ENCODE measurements around the gene CYP2W1. TPM values are rescaled to one million over a fixed set of nuclear protein-coding genes. Genes with fewer than 3 reads are reported as not detected.
"Not testable (repeated sequence)": the region's sequence is repeated elsewhere in the genome, so short reads cannot be mapped to it uniquely, and the experiment has no call there.

CYP2W1 gene, protein sequence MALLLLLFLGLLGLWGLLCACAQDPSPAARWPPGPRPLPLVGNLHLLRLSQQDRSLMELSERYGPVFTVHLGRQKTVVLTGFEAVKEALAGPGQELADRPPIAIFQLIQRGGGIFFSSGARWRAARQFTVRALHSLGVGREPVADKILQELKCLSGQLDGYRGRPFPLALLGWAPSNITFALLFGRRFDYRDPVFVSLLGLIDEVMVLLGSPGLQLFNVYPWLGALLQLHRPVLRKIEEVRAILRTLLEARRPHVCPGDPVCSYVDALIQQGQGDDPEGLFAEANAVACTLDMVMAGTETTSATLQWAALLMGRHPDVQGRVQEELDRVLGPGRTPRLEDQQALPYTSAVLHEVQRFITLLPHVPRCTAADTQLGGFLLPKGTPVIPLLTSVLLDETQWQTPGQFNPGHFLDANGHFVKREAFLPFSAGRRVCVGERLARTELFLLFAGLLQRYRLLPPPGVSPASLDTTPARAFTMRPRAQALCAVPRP
- total RNA-seq, result not detected
- long read RNA-seq, result 0 reads

DNA sequence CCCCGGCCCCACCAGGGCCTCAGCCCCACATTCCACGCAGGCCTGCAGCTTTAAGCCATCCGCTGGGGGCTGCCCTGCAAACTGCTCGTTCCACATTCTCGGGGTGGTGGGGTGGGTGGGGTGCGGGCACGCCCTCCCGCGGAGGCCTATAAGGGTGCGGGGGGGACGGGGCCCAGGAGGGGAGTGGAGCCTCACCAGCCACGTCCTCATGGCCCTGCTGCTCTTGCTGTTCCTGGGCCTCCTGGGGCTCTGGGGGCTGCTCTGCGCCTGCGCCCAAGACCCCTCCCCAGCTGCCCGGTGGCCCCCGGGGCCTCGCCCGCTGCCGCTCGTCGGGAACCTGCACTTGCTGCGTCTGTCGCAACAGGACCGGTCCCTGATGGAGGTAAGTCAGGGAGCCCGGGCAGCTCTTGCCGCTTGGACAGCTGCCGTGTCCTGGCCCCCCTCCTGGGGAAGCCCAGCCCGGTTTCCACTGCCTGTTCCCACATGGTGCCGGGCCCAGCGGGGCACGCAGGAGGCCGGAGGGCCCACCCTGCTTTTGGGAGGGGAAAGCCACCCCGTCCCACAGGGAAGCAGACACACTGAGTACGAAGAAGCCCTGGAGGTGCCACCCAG is at the start of gene CYP2W1:
Gene CYP2W1, plus strand, starts transcription at position 178 of the 612 bp plus-strand sequence. Its CDS starts 31 bp downstream, at position 209.
- ATAC-seq (ENCODE audit: poor library complexity) (no peak), DNase-seq (no peak)
- intact Hi-C loops (cut with DNase I), result no loop called here

DNA sequence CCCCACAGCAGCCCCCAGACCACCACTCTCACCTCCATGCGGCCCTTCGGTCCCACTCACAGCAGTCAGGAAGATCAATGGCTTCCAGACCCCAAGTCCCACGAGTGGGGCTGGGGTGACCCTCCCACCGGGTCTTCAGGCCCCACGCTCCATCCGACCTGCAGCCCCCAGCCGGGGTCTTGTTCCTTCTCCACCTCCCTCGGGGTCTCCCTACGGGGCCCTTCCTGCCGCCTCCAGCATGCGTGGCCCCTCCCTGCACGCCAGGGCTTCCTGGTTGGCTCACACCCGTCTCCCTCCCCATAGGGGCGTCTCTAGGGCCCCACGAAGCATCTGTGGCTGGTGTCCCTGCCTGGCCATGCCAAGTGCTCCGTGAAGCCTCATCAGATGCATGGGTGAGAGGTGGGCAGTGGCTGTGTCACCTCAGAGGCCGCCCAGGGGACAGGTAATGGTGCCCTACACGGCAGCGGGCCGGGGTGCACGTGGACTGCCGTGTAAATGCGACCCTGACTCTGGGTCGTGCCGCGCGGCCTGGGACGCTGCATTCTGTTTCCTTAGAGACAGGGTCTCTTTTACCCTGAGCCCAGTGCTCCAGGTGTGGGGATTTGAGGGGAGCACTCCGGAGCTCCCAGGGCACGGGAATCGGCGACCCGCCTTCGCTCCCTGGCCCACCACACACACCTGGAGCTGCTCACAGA is 48.4 kb upstream of the CYP2W1 start:
- ATAC-seq (ENCODE audit: poor library complexity) (no peak), DNase-seq (peak; percentile 38)
- intact Hi-C loops (cut with DNase I), result no loop called here

DNA sequence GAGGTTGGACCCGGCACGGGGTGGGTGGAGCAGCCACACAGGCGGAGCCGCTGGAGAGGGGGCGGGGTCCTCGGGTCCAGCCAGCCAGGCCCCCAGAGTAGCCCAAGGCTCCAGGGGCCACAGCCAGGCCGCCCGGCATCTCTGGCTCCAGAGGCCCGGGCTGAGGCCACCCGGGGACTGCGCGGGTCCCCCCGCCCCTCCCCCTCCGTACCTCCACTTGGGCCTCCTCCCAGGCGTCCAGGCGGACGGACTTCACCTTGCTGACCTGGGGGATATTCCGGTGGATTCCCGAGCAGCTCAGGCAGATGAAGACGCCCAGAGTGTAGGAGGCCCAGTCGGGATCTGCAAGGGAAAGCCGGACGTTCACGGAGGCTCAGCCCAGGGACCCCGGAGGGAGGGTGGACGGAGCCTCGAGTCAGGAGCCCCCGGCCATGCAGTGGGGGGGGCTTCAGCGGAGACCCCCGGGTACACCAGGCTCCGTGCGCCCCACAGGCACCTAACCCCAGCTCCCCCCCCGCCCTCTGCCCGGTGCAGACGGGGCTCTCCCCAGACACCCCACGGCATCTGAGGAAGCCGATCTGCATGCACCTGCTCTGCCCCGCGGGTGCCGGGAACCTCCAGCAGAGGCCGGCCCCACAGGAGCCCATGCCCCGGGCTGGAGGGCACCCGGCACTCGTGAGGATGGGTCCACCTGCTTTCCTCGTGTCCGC is 47.7 kb upstream of the CYP2W1 start:
- no peak for ATAC-seq (ENCODE audit: poor library complexity)
- intact Hi-C loops (cut with DNase I), result no loop called here
- peak; percentile 30 for DNase-seq

DNA sequence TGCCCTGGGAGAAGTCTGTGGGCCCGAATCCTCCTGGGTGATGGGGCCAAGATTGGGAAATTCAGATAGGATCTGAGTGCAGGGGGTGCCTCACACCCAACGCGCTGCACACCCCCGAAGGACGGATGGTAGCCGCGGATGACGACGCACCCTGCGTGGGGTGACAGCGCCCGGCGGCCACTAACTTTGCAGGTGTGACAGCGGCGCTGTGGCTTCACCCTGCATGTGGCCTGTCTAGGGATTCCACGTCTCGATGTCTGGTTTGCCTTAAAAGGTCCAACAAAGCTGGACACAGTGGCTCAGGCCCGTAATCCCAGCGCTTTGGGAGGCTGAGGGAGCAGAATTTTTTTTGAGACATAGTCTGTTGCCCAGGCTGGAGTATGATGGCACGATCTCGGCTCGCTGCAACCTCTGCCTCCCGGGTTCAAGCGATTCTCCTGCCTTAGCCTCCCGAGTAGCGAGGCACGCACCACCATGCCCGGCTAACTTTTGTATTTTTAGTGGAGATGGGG is 47.1 kb upstream of the CYP2W1 start:
- DNase-seq (peak; percentile 29), ATAC-seq (ENCODE audit: poor library complexity) (no peak)
- intact Hi-C loops (cut with DNase I), result no loop called here

DNA sequence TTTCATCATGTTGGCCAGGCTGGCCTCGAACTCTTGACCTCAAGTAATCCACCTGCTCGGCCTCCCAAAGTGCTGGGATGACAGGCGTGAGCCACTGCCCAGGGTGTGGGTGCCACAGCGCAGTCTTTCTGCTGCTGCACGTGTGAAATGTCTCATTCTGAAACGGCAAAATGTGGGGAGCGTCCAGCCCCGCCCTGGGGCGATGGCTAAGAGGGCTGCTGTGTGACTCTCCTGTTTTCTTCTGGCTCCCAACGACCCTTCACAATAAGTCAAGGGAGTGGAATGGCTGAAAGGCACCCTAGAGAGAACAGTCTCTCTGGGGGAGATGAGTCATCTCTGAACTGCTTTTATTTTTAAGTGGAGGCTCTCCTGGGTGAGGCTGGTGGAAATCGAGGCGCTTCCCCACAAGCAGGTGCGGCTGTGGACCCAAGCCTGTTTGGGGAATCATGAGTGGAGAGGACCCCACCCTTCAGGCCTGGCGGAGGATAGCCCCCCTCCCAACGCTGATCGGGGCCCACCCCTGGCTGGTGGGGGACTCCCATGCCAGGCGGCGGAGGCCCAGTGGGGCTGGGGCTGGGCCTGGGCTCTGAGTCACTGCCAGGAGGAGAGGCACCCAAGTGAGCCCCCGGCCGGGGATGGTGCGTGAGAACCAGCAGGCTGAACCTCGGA is 46.5 kb upstream of the CYP2W1 start:
- ATAC-seq (ENCODE audit: poor library complexity) (no peak), DNase-seq (peak; percentile 26)
- intact Hi-C loops (cut with DNase I), result no loop called here

DNA sequence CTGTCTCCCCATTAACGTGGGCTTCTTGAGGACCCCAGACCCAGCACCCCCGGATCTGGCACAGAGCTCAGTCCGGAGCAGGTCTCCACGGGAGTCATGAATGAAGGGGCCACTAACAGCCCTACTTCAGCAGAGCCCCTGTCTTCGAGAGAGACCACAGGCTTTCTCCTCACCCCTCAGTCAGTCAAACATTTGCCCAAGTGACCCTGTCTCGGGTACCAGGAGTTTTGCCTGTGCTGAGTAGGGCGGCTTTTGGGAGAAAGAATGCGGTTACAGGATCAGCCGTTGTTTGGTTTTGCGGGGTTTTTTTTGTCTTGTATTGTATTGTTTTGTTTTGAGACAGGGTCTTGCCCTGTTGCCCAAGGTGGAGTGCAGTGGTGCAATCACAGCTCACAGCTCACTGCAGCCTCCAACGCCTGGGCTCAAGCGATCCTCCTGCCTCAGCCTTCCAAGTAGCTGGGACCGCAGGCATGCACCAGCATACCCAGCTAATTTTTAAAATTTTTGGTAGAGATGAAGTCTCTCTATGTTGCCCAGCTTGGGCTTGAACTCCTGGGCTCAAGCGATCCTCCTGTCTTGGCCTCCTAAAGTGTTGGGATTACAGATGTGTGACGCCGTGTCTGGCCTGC is 45.0 kb upstream of the CYP2W1 start:
- intact Hi-C loops (cut with DNase I), result no loop called here
- no peak for ATAC-seq (ENCODE audit: poor library complexity)
- no peak for DNase-seq

DNA sequence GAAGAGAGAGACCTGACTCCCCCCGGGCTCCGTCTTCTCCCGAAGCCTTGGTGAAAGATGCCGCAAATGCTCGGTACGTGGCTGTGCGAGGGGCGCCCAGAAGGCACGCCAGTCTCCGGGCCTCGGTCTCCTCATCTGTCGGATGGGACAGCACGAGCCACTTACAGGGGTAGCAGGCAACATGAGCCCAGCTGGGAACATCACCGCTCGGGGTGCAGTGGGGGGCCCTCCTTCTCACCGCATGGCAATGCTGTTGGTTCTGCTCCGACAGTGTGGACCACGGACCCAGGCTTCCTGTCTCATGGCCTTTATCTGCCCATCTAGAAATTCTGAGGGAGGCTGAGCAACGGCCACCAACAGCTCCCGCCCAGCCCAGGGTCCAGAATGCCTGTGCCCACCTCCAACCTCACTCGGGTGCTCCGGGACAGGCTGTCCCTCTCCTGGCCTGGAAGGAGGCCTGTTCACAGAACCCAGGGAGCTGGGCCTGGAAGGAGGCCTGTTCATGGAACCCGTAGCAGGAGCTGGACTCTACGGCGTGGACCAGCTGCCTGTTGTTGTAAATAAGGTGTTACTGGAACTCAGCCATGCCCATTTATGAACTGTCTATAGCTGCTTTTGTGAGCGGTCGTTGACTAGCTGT is 44.3 kb upstream of the CYP2W1 start:
- intact Hi-C loops (cut with DNase I), result no loop called here
- ATAC-seq (ENCODE audit: poor library complexity), result no peak
- peak; percentile 30 for DNase-seq

DNA sequence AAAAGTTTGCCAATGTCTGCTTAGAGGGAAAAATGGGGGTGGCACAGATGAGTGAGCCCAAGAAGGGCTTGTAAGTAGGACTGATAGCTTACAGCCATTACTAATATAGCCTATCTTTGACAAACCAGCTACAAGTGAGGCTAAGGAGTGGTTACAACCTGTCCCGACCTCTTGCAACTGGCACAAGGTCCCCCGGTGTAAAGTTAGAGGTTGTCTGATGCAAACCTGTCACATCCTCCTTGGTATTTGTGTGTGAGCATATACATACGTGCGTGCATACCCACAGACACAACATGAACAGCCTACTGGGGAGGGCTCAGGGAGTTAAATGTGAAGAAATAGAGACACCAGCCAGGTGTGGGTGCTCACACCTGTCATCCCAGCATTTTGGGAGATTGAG is 43.1 kb upstream of the CYP2W1 start:
- ATAC-seq (ENCODE audit: poor library complexity), result no peak
- no peak for DNase-seq
- intact Hi-C loops (cut with DNase I), result no loop called here

DNA sequence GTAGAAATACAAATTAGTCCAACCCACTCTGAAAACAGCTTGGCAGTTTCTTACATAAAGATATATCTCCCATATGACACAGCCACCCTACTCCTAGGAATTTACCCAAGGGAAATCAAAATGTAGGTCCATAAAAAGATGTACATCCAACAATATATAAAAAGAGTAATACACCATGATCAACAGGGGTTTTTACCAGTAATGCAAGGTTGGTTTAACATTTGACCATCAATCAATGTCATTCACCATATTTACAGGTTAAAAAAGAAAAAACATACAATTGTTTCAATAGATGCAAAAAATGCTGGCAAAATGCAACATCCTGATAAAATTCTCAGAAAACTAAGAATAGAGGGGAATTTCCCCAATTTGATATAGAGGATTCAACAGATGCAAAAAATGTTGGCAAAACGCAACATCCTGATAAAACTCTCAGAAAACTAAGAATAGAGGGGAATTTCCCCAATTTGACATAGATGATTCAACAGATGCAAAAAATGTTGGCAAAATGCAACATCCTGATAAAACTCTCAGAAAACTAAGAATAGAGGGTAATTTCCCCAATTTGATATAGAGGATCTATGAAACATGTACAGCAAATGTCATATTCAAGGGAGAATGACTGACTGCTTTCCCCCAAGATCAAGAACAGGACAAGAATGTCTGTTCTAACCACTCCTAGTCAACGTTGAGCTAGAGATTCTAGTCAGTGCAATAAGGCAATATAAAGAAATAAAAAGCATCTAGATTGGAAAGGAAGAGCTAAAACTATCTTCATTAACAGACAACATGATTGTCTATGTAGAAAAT is 42.2 kb upstream of the CYP2W1 start:
- no peak for DNase-seq
- intact Hi-C loops (cut with DNase I), result no loop called here
- no peak for ATAC-seq (ENCODE audit: poor library complexity)

DNA sequence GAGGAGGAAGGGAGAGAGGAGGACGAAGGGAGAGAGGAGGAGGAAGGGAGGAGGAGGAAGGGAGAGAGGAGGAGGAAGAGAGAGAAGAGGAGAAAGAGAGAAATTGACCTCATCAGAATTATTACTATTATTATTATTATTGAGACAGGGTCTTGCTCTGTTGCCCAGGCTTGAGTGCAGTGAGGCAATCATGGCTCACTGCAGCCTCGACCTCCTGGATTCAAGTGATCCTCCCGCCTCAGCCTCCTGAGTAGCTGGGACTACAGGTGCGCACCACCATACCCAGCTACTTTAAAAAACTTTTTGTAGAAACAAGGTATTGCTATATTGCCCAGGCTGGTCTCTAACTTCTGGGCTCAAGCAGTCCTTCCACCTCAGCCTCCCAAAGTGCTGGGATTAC is 39.2 kb upstream of the CYP2W1 start:
- ATAC-seq (ENCODE audit: poor library complexity); intact Hi-C loops (cut with DNase I); DNase-seq: not testable (repeated sequence)

DNA sequence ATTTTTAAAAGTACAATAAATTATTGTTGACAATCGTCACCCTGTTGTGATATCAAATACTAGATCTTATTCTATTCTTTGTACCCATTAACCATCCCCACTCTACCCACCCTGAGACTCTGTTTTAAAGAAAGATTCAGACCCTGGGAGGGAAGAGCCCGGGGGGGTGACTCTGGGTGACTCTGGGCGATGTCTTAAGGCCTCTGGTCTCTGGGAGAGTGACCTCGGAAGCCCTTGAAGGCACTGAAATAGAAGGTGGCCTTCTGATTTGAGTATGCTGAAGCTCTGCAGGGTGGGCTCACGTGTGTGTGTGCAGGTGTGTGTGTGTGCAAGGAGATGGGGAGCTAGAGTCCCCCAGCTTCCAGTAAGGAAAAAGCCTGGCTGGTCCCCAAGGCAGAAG is 38.2 kb upstream of the CYP2W1 start:
- no peak for ATAC-seq (ENCODE audit: poor library complexity)
- no peak for DNase-seq
- intact Hi-C loops (cut with DNase I), result no loop called here

DNA sequence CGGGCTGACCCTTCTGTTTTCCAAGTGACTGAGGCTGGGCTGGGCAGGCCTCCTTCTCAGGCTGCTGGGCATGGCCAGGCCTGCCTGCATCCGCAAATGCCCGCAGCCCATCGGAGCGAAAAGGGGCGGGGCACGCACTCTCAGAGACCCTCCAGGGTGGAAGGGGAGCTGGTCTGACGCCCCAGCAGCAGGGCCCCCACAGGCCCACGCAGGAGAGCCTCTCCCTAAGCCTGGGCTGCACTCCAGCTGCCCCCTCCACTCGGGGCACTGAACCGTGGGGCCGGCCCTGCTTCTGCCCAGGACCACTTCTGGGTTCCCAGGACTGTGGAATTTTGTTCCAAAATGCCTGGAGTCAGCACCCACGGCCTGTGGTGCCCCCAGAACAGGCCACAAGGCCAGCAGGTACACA is 37.8 kb upstream of the CYP2W1 start:
- DNase-seq (peak; percentile 29), ATAC-seq (ENCODE audit: poor library complexity) (no peak)
- intact Hi-C loops (cut with DNase I), result no loop called here

DNA sequence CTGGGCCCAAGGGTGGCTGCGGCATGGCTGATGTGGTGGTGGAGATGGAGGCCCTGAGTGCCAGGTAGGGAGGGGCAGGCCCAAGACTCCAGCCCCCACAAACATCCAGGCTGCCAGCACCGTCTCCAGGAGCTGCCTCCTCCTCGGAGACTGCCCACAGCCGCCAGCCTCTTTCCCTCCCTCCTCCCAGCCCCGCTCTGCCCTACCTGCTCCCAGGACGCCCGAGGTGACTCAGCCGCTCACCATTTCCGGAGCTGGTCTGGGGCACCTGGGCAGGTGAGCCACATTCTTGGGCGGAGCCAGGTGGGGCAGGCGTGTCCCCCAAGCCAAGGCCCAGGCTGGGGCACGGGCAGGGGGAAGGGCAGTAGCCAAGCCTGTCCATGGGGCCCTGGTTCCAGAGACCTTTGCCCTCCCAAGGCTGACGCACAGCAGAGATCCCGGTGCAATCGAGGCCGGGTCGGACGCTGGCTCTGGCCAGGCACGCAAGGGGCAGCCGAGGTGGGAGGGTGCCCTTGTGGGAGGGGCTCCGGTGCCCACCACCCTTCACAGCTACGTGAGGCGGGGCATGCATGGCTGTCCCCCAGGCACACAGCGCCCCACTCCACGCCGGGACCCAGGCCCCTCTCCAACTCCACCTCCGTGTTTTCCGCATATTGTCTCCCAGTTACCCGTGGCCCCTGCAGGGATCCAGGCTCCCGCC is 37.3 kb upstream of the CYP2W1 start:
- DNase-seq, result peak; percentile 36
- intact Hi-C loops (cut with DNase I), result no loop called here
- peak; percentile 39 for ATAC-seq (ENCODE audit: poor library complexity)

DNA sequence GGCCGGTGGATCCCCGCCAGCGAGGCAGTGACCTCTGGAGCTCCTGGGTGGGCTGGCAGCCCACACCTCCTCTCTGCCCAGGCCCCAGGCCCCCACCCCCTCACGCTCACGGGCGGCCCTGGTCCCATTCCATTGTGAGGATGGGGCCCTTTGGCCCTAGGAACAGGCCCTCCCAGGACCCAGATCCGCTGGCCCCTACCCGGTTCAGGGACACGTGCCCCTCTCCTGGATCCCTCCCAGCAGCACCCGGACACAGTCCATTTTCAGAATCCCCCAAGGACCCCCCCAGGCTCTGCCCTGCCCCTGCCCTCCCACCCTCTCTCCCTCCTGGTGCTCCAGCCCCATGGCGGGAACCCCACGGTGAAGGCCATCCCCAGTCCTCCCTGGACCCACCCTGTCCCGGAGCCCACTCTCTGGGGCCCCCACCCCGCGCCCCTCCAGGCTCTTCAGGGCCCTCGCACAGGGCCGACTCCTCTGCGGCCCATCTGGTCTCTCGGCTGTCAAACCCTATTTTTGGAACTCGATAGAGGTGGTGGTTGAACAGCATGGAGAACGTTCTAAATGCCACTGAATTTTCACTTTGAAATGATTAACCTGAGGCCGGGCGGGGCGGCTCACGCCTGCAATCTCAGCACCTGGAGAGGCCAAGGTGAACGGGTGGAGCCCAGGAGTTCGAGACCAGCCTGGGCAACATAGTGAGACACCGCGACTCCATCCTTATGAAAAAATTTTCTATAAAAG is 36.6 kb upstream of the CYP2W1 start:
- no peak for ATAC-seq (ENCODE audit: poor library complexity)
- intact Hi-C loops (cut with DNase I), result no loop called here
- peak; percentile 26 for DNase-seq
